DOHH2 (cell line): Measurements from ENCODE around the gene CAPN1.

Source experiments
- H3F3A ChIP-seq: fragments of 200-600 bp; sonication (generic), shearing (Covaris generic); 2 replicates; pipeline ENCODE4 v1.6.0; 2016; ENCODE audit warnings: antibody characterized with exemption, mild to moderate bottlenecking; ENCODE audit not compliant: control insufficient read depth, insufficient read depth
- H3K27ac ChIP-seq: fragments of 200-600 bp; sonication (generic); 2 replicates; pipeline ENCODE4 v1.5.1; 2014; ENCODE audit warnings: low read depth, mild to moderate bottlenecking, low read length, moderate library complexity
- H3K27me3 ChIP-seq: fragments of 200-600 bp; sonication (generic); 2 replicates; pipeline ENCODE4 v1.6.1; 2014; ENCODE audit warnings: mild to moderate bottlenecking, low read length, mixed read lengths; ENCODE audit not compliant: control insufficient read depth
- H3K36me3 ChIP-seq: fragments of 200-600 bp; sonication (generic); 2 replicates; pipeline ENCODE4 v1.6.1; 2014; ENCODE audit warnings: mild to moderate bottlenecking, low read length, moderate library complexity, mixed read lengths; ENCODE audit not compliant: control insufficient read depth
- H3K4me1 ChIP-seq: fragments of 200-600 bp; sonication (generic); 2 replicates; pipeline ENCODE4 v1.6.1; 2014; ENCODE audit warnings: mild to moderate bottlenecking, low read length, mixed read lengths; ENCODE audit not compliant: control insufficient read depth
- H3K4me2 ChIP-seq: fragments of 200-600 bp; sonication (generic); 2 replicates; pipeline ENCODE4 v1.6.0; 2014; ENCODE audit warnings: mild to moderate bottlenecking, low read length, moderate library complexity
- H3K4me3 ChIP-seq: fragments of 200-600 bp; sonication (generic); 2 replicates; pipeline ENCODE4 v1.5.1; 2014; ENCODE audit warnings: mild to moderate bottlenecking, low read length, mixed read lengths
- H3K79me2 ChIP-seq: fragments of 200-600 bp; sonication (generic); 2 replicates; pipeline ENCODE4 v1.6.1; 2014; ENCODE audit warnings: mild to moderate bottlenecking, low read length, mixed read lengths; ENCODE audit not compliant: control insufficient read depth
- H3K9me2 ChIP-seq: fragments of 200-600 bp; sonication (generic); replicated peaks from 2 replicates; pipeline ENCODE4 v1.6.1; 2014; ENCODE audit warnings: mild to moderate bottlenecking, low read length, mixed read lengths; ENCODE audit not compliant: control insufficient read depth
- H3K9me3 ChIP-seq: fragments of 200-600 bp; sonication (generic); 2 replicates; pipeline ENCODE4 v1.6.1; 2014; ENCODE audit warnings: antibody characterized with exemption, low read length, mixed read lengths; ENCODE audit not compliant: control insufficient read depth, insufficient read depth
- H4K20me1 ChIP-seq: fragments of 200-600 bp; sonication (generic); 2 replicates; pipeline ENCODE4 v1.6.0; 2014; ENCODE audit warnings: low read depth, mild to moderate bottlenecking, antibody characterized with exemption, low read length, moderate library complexity; ENCODE audit not compliant: control insufficient read depth, insufficient read depth
- CTCF ChIP-seq: fragments of 200-600 bp; sonication (generic); IDR thresholded peaks from one replicate; pipeline ENCODE4 v1.5.1; 2014; ENCODE audit warnings: antibody characterized with exemption, mild to moderate bottlenecking, low read depth, low read length; ENCODE audit not compliant: poor library complexity, severe bottlenecking
- EZH2phosphoT487 ChIP-seq: fragments of 200-600 bp; sonication (generic); IDR thresholded peaks from 2 replicates; pipeline ENCODE4 v1.6.1; 2017; ENCODE audit warnings: borderline replicate concordance, mild to moderate bottlenecking, antibody characterized with exemption, low read length, moderate library complexity, mixed read lengths

Gene CAPN1

GRCh38 chr11:65187971-65188461, 6.3 kb downstream of the CAPN1 start:
- Histone ChIP-seq H3K79me2 (peaks cover 11% of the 10 kb centered on the region), H3K4me1 (peaks cover 5% of the 10 kb centered on the region), H3K4me2 (no peak overlapping the region), H3K9me3 (no peaks in the 10 kb centered on the region), H3F3A (peaks cover 3% of the 10 kb centered on the region; the same call in 1 of the 2 replicates), H3K36me3 (peaks cover 74% of the 10 kb centered on the region), H3K4me3 (no peak overlapping the region), H3K27me3 (no peaks in the 10 kb centered on the region), H4K20me1 (no peaks in the 10 kb centered on the region), H3K27ac (no peak overlapping the region), H3K9me2 (no peaks in the 10 kb centered on the region)
- TF ChIP-seq CTCF (no peak), EZH2phosphoT487 (no peak)

- Histone ChIP-seq H3K27ac (no peak overlapping the region), H4K20me1 (no peaks in the 10 kb centered on the region), H3F3A (peaks cover 3% of the 10 kb centered on the region; the same call in 1 of the 2 replicates), H3K9me2 (no peaks in the 10 kb centered on the region), H3K27me3 (no peaks in the 10 kb centered on the region), H3K9me3 (no peaks in the 10 kb centered on the region), H3K4me3 (no peak overlapping the region), H3K4me2 (no peak overlapping the region), H3K4me1 (peaks cover under 1% of the 10 kb centered on the region; the same call in 1 of the 2 replicates), H3K36me3 (peaks cover 71% of the 10 kb centered on the region), H3K79me2 (peaks cover 7% of the 10 kb centered on the region)
- TF ChIP-seq CTCF: no peak
- TF ChIP-seq EZH2phosphoT487: no peak
These were observed 6.8 kb downstream of the CAPN1 start for GRCh38 chr11:65188486-65188885.

GRCh38 chr11:65189191-65189590, 7.5 kb downstream of the CAPN1 start:
- no peaks in the 10 kb centered on the region for H4K20me1 ChIP-seq
- no peaks in the 10 kb centered on the region for H3K27me3 ChIP-seq
- H3K9me3 ChIP-seq: no peaks in the 10 kb centered on the region
- H3K79me2 ChIP-seq: no peaks in the 10 kb centered on the region
- TF ChIP-seq EZH2phosphoT487: no peak
- TF ChIP-seq CTCF: no peak
- H3K36me3 ChIP-seq: peaks cover 67% of the 10 kb centered on the region
- H3K4me1 ChIP-seq: no peaks in the 10 kb centered on the region
- no peaks in the 10 kb centered on the region for H3K9me2 ChIP-seq
- no peak overlapping the region for H3K4me2 ChIP-seq
- peaks cover 3% of the 10 kb centered on the region; the same call in 1 of the 2 replicates for H3F3A ChIP-seq
- H3K27ac ChIP-seq: no peak overlapping the region
- no peak overlapping the region for H3K4me3 ChIP-seq

GRCh38 chr11:65194564-65194963, 12.8 kb downstream of the CAPN1 start:
- H3F3A ChIP-seq: peaks cover 3% of the 10 kb centered on the region; the same call in 1 of the 2 replicates
- H3K9me3 ChIP-seq: no peaks in the 10 kb centered on the region
- H3K4me3 ChIP-seq: no peak overlapping the region
- TF ChIP-seq CTCF: no peak
- TF ChIP-seq EZH2phosphoT487: no peak
- H3K27ac ChIP-seq: no peak overlapping the region
- H3K4me1 ChIP-seq: no peaks in the 10 kb centered on the region
- peaks cover 45% of the 10 kb centered on the region for H3K36me3 ChIP-seq
- H4K20me1 ChIP-seq: no peaks in the 10 kb centered on the region
- H3K9me2 ChIP-seq: no peaks in the 10 kb centered on the region
- no peak overlapping the region for H3K4me2 ChIP-seq
- H3K79me2 ChIP-seq: no peaks in the 10 kb centered on the region
- no peaks in the 10 kb centered on the region for H3K27me3 ChIP-seq
